AG04450 (cell line): ENCODE measurements around the gene FBXO45. TPM values are rescaled to one million over a fixed set of nuclear protein-coding genes. Genes with fewer than 3 reads are reported as not detected.

Experiments used
- CTCF ChIA-PET: fragments of 300-600, 350-600 bp; formaldehyde crosslinking; extraction: SDS; loops from one replicate; lab custom pipeline; 2022; ENCODE audit warnings: antibody characterized with exemption, inconsistent platforms; lab: Charles Lee
- POLR2A ChIA-PET: fragments of 350-600 bp; formaldehyde crosslinking; extraction: SDS; loops from one replicate; lab custom pipeline; 2021; ENCODE audit warnings: antibody characterized with exemption, inconsistent platforms; lab: Yijun Ruan, JAX
- DNase-seq: peaks from one replicate; pipeline ENCODE4 v3.0.0-alpha.2; 2011; ENCODE audit warnings: low read depth, low spot score
- H3K27ac ChIP-seq: one replicate; pipeline ENCODE4 v1.5.1; 2012; ENCODE audit warnings: low read depth, low read length, control low read depth
- H3K27me3 ChIP-seq: one replicate; pipeline ENCODE4 v1.6.0; 2012; ENCODE audit warnings: low read length; ENCODE audit not compliant: control insufficient read depth, insufficient read depth
- H3K4me3 ChIP-seq: 2 replicates; pipeline ENCODE4 v1.5.1; 2011; ENCODE audit warnings: mild to moderate bottlenecking, low read depth, low read length, control low read depth
- H3K9me3 ChIP-seq: 2 replicates; pipeline ENCODE4 v1.5.1; 2012; ENCODE audit warnings: low read length; ENCODE audit not compliant: control insufficient read depth, insufficient read depth
- CTCF ChIP-seq: IDR thresholded peaks from 2 replicates; pipeline ENCODE4 v1.5.1; 2011; ENCODE audit warnings: low read depth, low read length, control low read depth, inconsistent platforms
- polyA plus RNA-seq: library from polyadenylated mRNA; depleted of rRNA; stranded (reverse); fragments of >200 nt; gene quantifications from 2 replicates; pipeline ENCODE4 v1.2.3, GENCODE V29; 2011

Gene FBXO45
- polyA plus RNA-seq, 1 experiment = 10.2 TPM

DNA sequence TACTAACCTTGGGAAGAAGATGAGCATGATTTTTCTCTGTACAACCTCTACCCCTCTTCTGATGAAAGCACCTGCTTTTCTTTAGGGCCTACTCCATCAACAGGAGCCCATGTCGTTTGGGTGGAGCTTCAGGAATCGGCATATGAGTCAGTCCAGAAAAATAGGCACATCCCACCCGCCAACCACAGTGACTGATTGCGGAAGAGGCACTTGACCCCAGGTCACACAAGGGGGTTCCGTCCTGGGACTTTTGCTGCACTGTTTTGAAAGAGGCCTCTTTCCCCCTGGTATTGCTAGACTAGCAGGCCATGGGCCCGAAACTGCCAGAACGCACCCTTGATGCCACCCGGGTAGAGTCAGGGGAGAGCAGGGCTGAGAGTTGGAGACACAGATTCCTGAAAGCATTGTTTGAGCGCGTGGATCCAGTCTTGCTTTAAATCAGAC lies 51.7 kb downstream of the FBXO45 start:
- ChIA-PET POLR2A (no interaction called here), CTCF (no interaction called here)
- TF ChIP-seq CTCF = no peak
- Histone ChIP-seq H3K27me3 (no peaks in the 10 kb centered on the region), H3K4me3 (no peak overlapping the region), H3K27ac (no peak overlapping the region), H3K9me3 (no peaks in the 10 kb centered on the region)
- DNase-seq = no peak

GRCh38 chr3:196620684-196621083 lies 52.2 kb downstream of the FBXO45 start:
- ChIA-PET POLR2A (no interaction called here), CTCF (no interaction called here)
- no peak overlapping the region for H3K4me3 ChIP-seq
- DNase-seq = no peak
- no peaks in the 10 kb centered on the region for H3K9me3 ChIP-seq
- no peak overlapping the region for H3K27ac ChIP-seq
- peaks cover 2% of the 10 kb centered on the region for H3K27me3 ChIP-seq
- TF ChIP-seq CTCF = no peak

DNA sequence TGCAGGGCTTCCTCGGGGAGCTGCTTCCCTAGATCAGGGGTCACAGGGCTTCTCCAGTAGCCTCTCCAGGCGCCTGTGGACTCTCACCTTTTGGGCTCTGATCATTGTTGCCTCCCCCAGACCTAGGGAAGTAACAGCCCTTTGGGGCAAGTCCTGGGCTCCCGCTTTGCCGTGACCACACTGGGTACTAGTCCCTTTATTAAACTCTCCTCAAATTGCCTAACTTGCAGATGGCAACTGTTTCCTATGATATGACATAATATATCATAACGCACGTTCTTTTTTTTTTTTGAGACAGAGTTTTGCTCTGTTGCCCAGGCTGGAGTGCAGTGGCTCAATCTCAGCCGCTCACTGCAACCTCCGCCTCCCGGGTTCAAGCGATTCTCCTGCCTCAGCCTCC lies 53.2 kb downstream of the FBXO45 start:
- no peak for TF ChIP-seq CTCF
- ChIA-PET POLR2A (no interaction called here), CTCF (no interaction called here)
- no peak for DNase-seq
- Histone ChIP-seq H3K27ac (no peak overlapping the region), H3K4me3 (no peak overlapping the region), H3K27me3 (peaks cover 7% of the 10 kb centered on the region), H3K9me3 (no peaks in the 10 kb centered on the region)

GRCh38 chr3:196624067-196624790 lies 55.8 kb downstream of the FBXO45 start:
- ChIA-PET POLR2A (no interaction called here), CTCF (no interaction called here)

More at GRCh38 chr3:196624067-196624790, 55.8 kb downstream of the FBXO45 start:
- Histone ChIP-seq H3K4me3 (no peak overlapping the region), H3K27me3 (peaks cover 7% of the 10 kb centered on the region), H3K9me3 (no peaks in the 10 kb centered on the region; the same call in 1 of the 2 replicates), H3K27ac (no peak overlapping the region)
- TF ChIP-seq CTCF = no peak
- DNase-seq = no peak
